Astrocyte of the cerebellum (primary cell): ENCODE results near the gene KLK4.

ENCODE experiments used
- DNase-seq: peaks from one replicate; pipeline ENCODE4 v3.0.0-alpha.2; 2011; ENCODE audit warnings: low read depth
- H3K4me3 ChIP-seq: 2 replicates; pipeline ENCODE4 v1.5.1; 2011; ENCODE audit warnings: mild to moderate bottlenecking, low read depth, low read length, moderate library complexity
- in situ Hi-C: cut with HindIII; loops from 2 replicates; pipeline ENCODE4 v1.10.0; 2017; ENCODE audit warnings: low sequenced_read_pairs
- TF ChIP-seq, protein P1 (sequence below): IDR thresholded peaks from 2 replicates; pipeline ENCODE4 v1.5.1; 2012; ENCODE audit warnings: low read length, low read depth, moderate library complexity, mild to moderate bottlenecking; ENCODE audit errors: missing control alignments

KLK4 gene

DNA sequence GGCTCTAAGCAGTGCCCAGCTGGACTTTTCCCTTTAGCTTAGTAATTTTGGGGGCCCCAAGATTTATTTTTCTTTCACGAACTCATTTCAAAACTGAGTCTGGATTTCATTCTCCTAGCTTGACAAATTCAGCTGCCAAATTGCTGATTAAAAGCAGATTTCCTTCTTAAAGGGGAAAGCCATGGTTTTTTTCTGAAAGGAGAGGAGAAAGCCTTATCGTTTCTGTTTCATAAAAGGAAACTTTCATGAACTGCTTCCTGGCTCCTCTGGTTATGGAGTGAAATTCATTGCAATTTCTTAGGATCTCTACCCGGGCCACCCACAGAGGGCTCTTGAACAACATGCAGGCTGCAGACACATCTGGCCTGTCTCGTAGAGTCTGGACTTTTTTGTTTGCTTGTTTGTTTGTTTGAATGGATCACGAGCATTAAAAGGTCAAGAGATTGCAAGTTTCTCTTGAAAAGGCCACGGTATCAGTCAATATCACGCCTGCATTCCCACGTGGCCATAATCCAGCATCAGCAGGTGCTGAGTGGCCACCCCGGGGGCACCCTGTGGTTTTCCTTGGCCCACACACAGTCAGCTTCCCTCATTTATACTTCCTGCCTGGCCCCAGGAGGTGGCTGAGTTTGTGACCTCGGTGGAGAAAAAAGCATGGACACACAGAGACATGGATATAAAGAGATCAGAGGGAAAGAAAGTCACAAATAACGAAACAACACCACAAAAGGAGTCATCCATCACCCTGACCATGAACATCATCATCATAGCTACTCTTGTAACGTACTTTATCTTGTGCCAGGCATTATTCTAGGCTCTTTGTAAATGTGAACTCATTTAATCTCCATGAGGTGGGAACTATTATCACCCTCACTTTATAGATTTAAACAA lies 10.5 kb upstream of the KLK4 start:
- no peak overlapping the region for H3K4me3 ChIP-seq
- in situ Hi-C loops, result no loop called here
- TF ChIP-seq, protein P1, sequence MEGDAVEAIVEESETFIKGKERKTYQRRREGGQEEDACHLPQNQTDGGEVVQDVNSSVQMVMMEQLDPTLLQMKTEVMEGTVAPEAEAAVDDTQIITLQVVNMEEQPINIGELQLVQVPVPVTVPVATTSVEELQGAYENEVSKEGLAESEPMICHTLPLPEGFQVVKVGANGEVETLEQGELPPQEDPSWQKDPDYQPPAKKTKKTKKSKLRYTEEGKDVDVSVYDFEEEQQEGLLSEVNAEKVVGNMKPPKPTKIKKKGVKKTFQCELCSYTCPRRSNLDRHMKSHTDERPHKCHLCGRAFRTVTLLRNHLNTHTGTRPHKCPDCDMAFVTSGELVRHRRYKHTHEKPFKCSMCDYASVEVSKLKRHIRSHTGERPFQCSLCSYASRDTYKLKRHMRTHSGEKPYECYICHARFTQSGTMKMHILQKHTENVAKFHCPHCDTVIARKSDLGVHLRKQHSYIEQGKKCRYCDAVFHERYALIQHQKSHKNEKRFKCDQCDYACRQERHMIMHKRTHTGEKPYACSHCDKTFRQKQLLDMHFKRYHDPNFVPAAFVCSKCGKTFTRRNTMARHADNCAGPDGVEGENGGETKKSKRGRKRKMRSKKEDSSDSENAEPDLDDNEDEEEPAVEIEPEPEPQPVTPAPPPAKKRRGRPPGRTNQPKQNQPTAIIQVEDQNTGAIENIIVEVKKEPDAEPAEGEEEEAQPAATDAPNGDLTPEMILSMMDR, result no peak
- DNase-seq, result no peak

GRCh38 chr19:50916069-50916468 lies 4.9 kb upstream of the KLK4 start:
- no peak for DNase-seq

GRCh38 chr19:50912727-50913716 lies 1.8 kb upstream of the KLK4 start:
- H3K4me3 ChIP-seq, result no peak overlapping the region
- DNase-seq, result no peak
- TF ChIP-seq, protein P1, result no peak
- in situ Hi-C loops, result no loop called here

More at GRCh38 chr19:50916069-50916468, 4.9 kb upstream of the KLK4 start:
- TF ChIP-seq, protein P1, result no peak
- H3K4me3 ChIP-seq, result no peak overlapping the region
- in situ Hi-C loops, result no loop called here

DNA sequence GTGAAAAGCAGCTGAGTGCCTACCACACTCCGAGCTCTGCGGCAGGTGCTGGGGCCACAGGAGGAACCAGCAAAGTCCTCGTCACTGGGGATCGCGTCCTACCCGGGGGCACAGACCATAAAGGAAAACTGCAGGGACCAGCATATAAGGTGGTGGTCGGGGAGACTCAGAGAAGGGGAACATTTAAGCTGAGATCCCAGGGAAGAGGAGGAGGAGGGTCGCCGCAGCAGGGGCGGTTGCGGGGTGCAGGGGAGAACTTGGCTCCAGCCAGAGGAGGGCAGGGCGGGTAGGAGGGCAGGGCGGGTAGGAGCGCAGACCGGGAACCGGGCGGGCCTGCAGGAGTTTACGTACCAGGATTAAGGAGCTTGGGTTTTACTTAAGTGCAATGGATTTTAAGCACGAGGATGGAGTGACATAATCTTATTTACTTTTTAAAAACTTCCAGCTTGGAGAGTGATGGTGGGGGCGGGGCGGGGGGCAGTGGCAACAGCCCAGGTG lies 956 bp upstream of the KLK4 start:
- in situ Hi-C loops, result no loop called here
- no peak overlapping the region for H3K4me3 ChIP-seq
- DNase-seq, result no peak
- TF ChIP-seq, protein P1, result no peak

DNA sequence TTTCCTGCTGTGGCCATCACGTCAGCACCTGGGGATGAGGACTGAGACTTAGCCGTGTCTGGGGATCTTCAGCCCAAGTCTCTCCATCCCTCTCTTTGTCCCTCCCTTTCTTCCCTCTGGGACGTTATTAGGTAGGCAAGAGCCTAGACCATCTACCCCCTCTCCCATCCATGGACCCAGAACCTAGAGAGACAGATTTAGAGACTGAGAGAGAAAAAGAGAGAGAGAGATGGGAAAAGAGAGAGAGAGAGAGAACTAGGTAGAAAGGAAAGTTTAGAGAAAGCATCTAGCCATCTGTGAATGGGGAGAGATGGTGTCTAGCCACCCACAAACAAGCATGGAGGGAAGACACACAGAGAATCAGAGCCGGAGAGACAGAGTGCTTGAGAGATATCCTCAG lies 473 bp downstream of the KLK4 start:
- TF ChIP-seq, protein P1, result no peak
- DNase-seq, result no peak
- in situ Hi-C loops, result no loop called here
- no peak overlapping the region for H3K4me3 ChIP-seq
